Mucosa of rectum (tissue), 2 donors: ENCODE results near the gene PCYOX1L.
"Not testable (repeated sequence)": the region's sequence is repeated elsewhere in the genome, so short reads cannot be mapped to it uniquely, and the experiment has no call there.

ENCODE experiments used
- H3K27ac ChIP-seq, 2 donors: one replicate each; pipeline ENCODE4 v1.7.0; 2013; ENCODE audit warnings: inconsistent platforms in 2 of 2, low read depth in 2 of 2, low read length in 2 of 2
- H3K27me3 ChIP-seq, 2 donors: one replicate each; pipeline ENCODE4 v1.7.0; 2013; ENCODE audit warnings: low read length in 2 of 2; ENCODE audit not compliant: control insufficient read depth in 2 of 2, insufficient read depth in 2 of 2
- H3K36me3 ChIP-seq, 2 donors: one replicate each; pipeline ENCODE4 v1.7.0; 2013; ENCODE audit warnings: low read length in 2 of 2; ENCODE audit not compliant: control insufficient read depth in 2 of 2, insufficient read depth in 2 of 2
- H3K4me1 ChIP-seq, 2 donors: one replicate each; pipeline ENCODE4 v1.7.0; 2013; ENCODE audit warnings: low read length in 2 of 2, mild to moderate bottlenecking in 1 of 2; ENCODE audit not compliant: control insufficient read depth in 2 of 2, insufficient read depth in 2 of 2
- H3K4me3 ChIP-seq, 2 donors: one replicate each; pipeline ENCODE4 v1.7.0; 2013; ENCODE audit warnings: low read length in 2 of 2
- H3K9ac ChIP-seq, 2 donors: one replicate each; pipeline ENCODE4 v1.7.0; 2013; ENCODE audit warnings: low read length in 2 of 2, low read depth in 1 of 2, mild to moderate bottlenecking in 1 of 2
- H3K9me3 ChIP-seq, 2 donors: one replicate each; pipeline ENCODE4 v1.7.0; 2013; ENCODE audit warnings: low read length in 2 of 2; ENCODE audit not compliant: control insufficient read depth in 2 of 2
- donor health status: healthy.
- donor health status: Normal muscosa, but diverticular disease.

PCYOX1L gene

GRCh38 chr5:149383399-149383798, 25.6 kb downstream of the PCYOX1L start:
- Histone ChIP-seq H3K9me3 (no peaks in the 10 kb centered on the region), H3K27ac (peak overlapping the region; percentile 71 to 80), H3K36me3 (no peaks in the 10 kb centered on the region), H3K4me3 (no peak overlapping the region), H3K9ac (peak overlapping the region in 1 of 2 donors; percentile 41), H3K27me3 (no peaks in the 10 kb centered on the region), H3K4me1 (peaks cover 2 to 3% of the 10 kb centered on the region in 2 donors)

- peaks cover 4 to 5% of the 10 kb centered on the region in 2 donors for H3K4me1 ChIP-seq
Observed at GRCh38 chr5:149386166-149386565, 28.3 kb downstream of the PCYOX1L start.

DNA sequence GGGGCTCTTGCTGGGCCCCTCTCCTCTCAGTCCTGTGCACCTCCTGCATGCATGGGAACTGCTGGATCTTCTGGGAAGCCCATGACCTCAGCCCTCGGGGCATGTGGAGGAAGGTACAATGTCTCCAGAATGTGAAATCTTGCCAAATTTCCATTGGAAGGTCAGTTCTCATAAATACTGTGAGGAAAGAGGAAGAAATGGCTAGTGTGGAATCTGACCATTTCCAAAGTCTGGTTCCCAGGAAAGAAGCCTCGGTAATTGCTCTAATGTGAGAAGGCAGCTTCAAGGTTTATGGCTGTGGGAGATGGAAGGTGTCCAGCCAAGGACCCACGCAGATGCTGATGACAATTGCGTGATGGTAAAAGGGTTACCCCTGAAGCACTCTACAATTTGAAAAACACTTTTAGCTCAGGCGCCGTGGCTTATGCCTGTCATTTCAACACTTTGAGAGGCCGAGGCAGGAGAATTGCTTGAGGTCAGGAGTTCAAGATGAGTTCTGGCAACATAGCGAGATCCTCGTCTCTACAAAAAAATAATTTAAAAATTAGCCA, 29.3 kb downstream of the PCYOX1L start:
- Histone ChIP-seq H3K4me3 (no peak overlapping the region), H3K4me1 (peaks cover 4 to 5% of the 10 kb centered on the region in 2 donors)

More at GRCh38 chr5:149386166-149386565, 28.3 kb downstream of the PCYOX1L start:
- peak overlapping the region; percentile 77 to 82 for H3K27ac ChIP-seq
- no peaks in the 10 kb centered on the region for H3K36me3 ChIP-seq
- H3K27me3 ChIP-seq, result no peaks in the 10 kb centered on the region
- no peak overlapping the region for H3K4me3 ChIP-seq
- no peak overlapping the region for H3K9ac ChIP-seq
- H3K9me3 ChIP-seq, result no peaks in the 10 kb centered on the region

GRCh38 chr5:149387982-149388381, 30.1 kb downstream of the PCYOX1L start:
- H3K4me1 ChIP-seq, result peaks cover 4 to 5% of the 10 kb centered on the region in 2 donors
- H3K9ac ChIP-seq, result peak overlapping the region in 1 of 2 donors; percentile 12
- H3K4me3 ChIP-seq, result no peak overlapping the region

More for the DNA sequence above, 29.3 kb downstream of the PCYOX1L start:
- H3K36me3 ChIP-seq, result no peaks in the 10 kb centered on the region
- H3K27ac ChIP-seq, result peak overlapping the region; percentile 77 to 82
- H3K27me3 ChIP-seq, result no peaks in the 10 kb centered on the region
- H3K9me3 ChIP-seq, result no peaks in the 10 kb centered on the region
- no peak overlapping the region for H3K9ac ChIP-seq

GRCh38 chr5:149388498-149389190, 30.8 kb downstream of the PCYOX1L start:
- Histone ChIP-seq H3K27ac (peak overlapping the region; percentile 77 to 82), H3K9ac (no peak overlapping the region), H3K4me3 (no peak overlapping the region), H3K9me3 (no peaks in the 10 kb centered on the region), H3K4me1 (peaks cover 4 to 5% of the 10 kb centered on the region in 2 donors), H3K36me3 (no peaks in the 10 kb centered on the region), H3K27me3 (no peaks in the 10 kb centered on the region)

More at GRCh38 chr5:149387982-149388381, 30.1 kb downstream of the PCYOX1L start:
- H3K36me3 ChIP-seq, result no peaks in the 10 kb centered on the region
- no peaks in the 10 kb centered on the region for H3K9me3 ChIP-seq
- no peaks in the 10 kb centered on the region for H3K27me3 ChIP-seq
- H3K27ac ChIP-seq, result peak overlapping the region; percentile 77 to 82

- H3K9me3 ChIP-seq, result no peaks in the 10 kb centered on the region
- H3K4me1 ChIP-seq, result peaks cover 3 to 4% of the 10 kb centered on the region in 2 donors
- no peaks in the 10 kb centered on the region for H3K27me3 ChIP-seq
- peak overlapping the region in 1 of 2 donors; percentile 18 for H3K9ac ChIP-seq
- no peaks in the 10 kb centered on the region for H3K36me3 ChIP-seq
- peak overlapping the region; percentile 77 to 83 for H3K27ac ChIP-seq
- H3K4me3 ChIP-seq, result no peak overlapping the region
Observed at GRCh38 chr5:149389552-149390495, 32.0 kb downstream of the PCYOX1L start.

GRCh38 chr5:149391076-149391475, 33.2 kb downstream of the PCYOX1L start:
- H3K27me3 ChIP-seq, H3K4me1 ChIP-seq, H3K4me3 ChIP-seq, H3K36me3 ChIP-seq, H3K9me3 ChIP-seq, H3K9ac ChIP-seq: not testable (repeated sequence)
- peak overlapping the region in 1 of 2 donors; percentile 7 for H3K27ac ChIP-seq

DNA sequence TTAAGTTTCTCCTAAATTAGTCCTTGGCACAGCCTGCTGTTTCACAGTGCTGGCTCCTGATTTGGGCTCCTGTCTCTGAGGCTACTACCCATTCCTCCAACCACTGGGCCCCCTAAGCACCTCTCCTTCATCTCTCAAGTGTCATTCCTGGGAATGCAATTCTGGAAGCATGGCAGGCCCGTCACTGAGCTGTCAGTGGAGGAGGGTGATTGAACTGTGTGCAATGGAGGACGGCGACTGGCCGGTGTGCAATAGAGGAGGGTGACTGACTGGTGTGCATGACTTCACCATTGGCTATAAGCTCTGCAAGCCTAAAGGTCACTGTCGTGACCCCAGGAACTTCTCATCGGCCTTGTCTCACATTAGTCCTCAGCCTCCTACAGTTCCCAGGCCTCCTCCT, 33.7 kb downstream of the PCYOX1L start:
- Histone ChIP-seq H3K36me3 (no peaks in the 10 kb centered on the region), H3K4me1 (peaks cover 2 to 3% of the 10 kb centered on the region in 2 donors), H3K9ac (no peak overlapping the region), H3K27me3 (no peaks in the 10 kb centered on the region), H3K4me3 (no peak overlapping the region), H3K9me3 (no peaks in the 10 kb centered on the region), H3K27ac (peak overlapping the region in 1 of 2 donors; percentile 7)

GRCh38 chr5:149392718-149393117, 34.9 kb downstream of the PCYOX1L start:
- Histone ChIP-seq H3K4me3 (no peak overlapping the region), H3K27me3 (no peaks in the 10 kb centered on the region), H3K4me1 (peaks cover 2 to 3% of the 10 kb centered on the region in 2 donors), H3K9me3 (no peaks in the 10 kb centered on the region), H3K9ac (no peak overlapping the region), H3K36me3 (no peaks in the 10 kb centered on the region), H3K27ac (no peak overlapping the region)

GRCh38 chr5:149394996-149395395, 37.1 kb downstream of the PCYOX1L start:
- H3K4me1 ChIP-seq, H3K36me3 ChIP-seq, H3K9ac ChIP-seq, H3K4me3 ChIP-seq, H3K9me3 ChIP-seq, H3K27ac ChIP-seq, H3K27me3 ChIP-seq: not testable (repeated sequence)
